H9 (cell line): ENCODE results near the gene AKNA. TPM values are rescaled to one million over a fixed set of nuclear protein-coding genes. Genes with fewer than 3 reads are reported as not detected.

Experiments used
- DNase-seq: peaks from one replicate; pipeline ENCODE4 v3.0.0-alpha.2; 2017
- H2AFZ ChIP-seq: one replicate; pipeline ENCODE4 v1.6.1; 2013; ENCODE audit warnings: mild to moderate bottlenecking, low read length, control low read depth, moderate library complexity
- H2AK5ac ChIP-seq: 2 replicates; pipeline ENCODE4 v1.6.1; 2013; ENCODE audit warnings: low read length, control low read depth, mixed read lengths; ENCODE audit not compliant: insufficient read length
- H2BK120ac ChIP-seq: one replicate; pipeline ENCODE4 v1.6.1; 2013; ENCODE audit warnings: low read depth, mild to moderate bottlenecking, low read length, control low read depth, inconsistent platforms; ENCODE audit not compliant: poor library complexity, severe bottlenecking
- H2BK12ac ChIP-seq: 2 replicates; pipeline ENCODE4 v1.6.1; 2013; ENCODE audit warnings: low read length, control low read depth, mixed read lengths, low read depth; ENCODE audit not compliant: insufficient read length
- H2BK15ac ChIP-seq: 2 replicates; pipeline ENCODE4 v1.6.1; 2013; ENCODE audit warnings: low read depth, low read length, control low read depth
- H2BK20ac ChIP-seq: one replicate; pipeline ENCODE4 v1.6.1; 2013; ENCODE audit warnings: low read depth, mild to moderate bottlenecking, low read length, control low read depth, inconsistent platforms; ENCODE audit not compliant: poor library complexity, severe bottlenecking
- H2BK5ac ChIP-seq: 2 replicates; pipeline ENCODE4 v1.6.1; 2013; ENCODE audit warnings: low read length, control low read depth, mixed read lengths; ENCODE audit not compliant: insufficient read length
- H3K14ac ChIP-seq: 2 replicates; pipeline ENCODE4 v1.6.1; 2013; ENCODE audit warnings: low read length, control low read depth; ENCODE audit not compliant: insufficient read depth
- H3K18ac ChIP-seq: 2 replicates; pipeline ENCODE4 v1.6.1; 2013; ENCODE audit warnings: low read depth, mild to moderate bottlenecking, mixed read lengths, low read length, control low read depth; ENCODE audit not compliant: insufficient read length
- H3K23ac ChIP-seq: 2 replicates; pipeline ENCODE4 v1.6.1; 2013; ENCODE audit warnings: low read length, control low read depth, mixed read lengths, low read depth; ENCODE audit not compliant: insufficient read length
- H3K23me2 ChIP-seq: 2 replicates; pipeline ENCODE4 v1.6.1; 2013; ENCODE audit warnings: low read depth, mild to moderate bottlenecking, mixed read lengths, low read length, control low read depth; ENCODE audit not compliant: insufficient read length, poor library complexity, severe bottlenecking
- H3K27ac ChIP-seq: 2 replicates; pipeline ENCODE4 v1.5.1; 2013; ENCODE audit warnings: low read length, control low read depth, mixed read lengths, low read depth; ENCODE audit not compliant: insufficient read length
- H3K27me3 ChIP-seq: 2 replicates; pipeline ENCODE4 v1.6.1; 2013; ENCODE audit warnings: low read length, control low read depth, inconsistent platforms; ENCODE audit not compliant: insufficient read depth
- H3K4ac ChIP-seq: 2 replicates; pipeline ENCODE4 v1.6.1; 2013; ENCODE audit warnings: low read depth, mild to moderate bottlenecking, control low read depth, inconsistent platforms, low read length, moderate library complexity
- H3K4me1 ChIP-seq: 2 replicates; pipeline ENCODE4 v1.6.1; 2013; ENCODE audit warnings: low read length, control low read depth, inconsistent platforms; ENCODE audit not compliant: insufficient read depth
- H3K4me2 ChIP-seq: 2 replicates; pipeline ENCODE4 v1.6.1; 2013; ENCODE audit warnings: low read length, control low read depth, mixed read lengths; ENCODE audit not compliant: insufficient read length, insufficient read depth
- H3K56ac ChIP-seq: 2 replicates; pipeline ENCODE4 v1.6.1; 2013; ENCODE audit warnings: low read depth, mild to moderate bottlenecking, mixed read lengths, low read length, control low read depth; ENCODE audit not compliant: insufficient read length
- H3K79me1 ChIP-seq: 2 replicates; pipeline ENCODE4 v1.6.1; 2013; ENCODE audit warnings: low read depth, mild to moderate bottlenecking, moderate library complexity, low read length, control low read depth, inconsistent platforms; ENCODE audit not compliant: insufficient read depth, poor library complexity, severe bottlenecking
- H3K79me2 ChIP-seq: 2 replicates; pipeline ENCODE4 v1.6.1; 2013; ENCODE audit warnings: low read length, control low read depth, inconsistent platforms; ENCODE audit not compliant: insufficient read depth
- H3K9ac ChIP-seq: 2 replicates; pipeline ENCODE4 v1.6.1; 2013; ENCODE audit warnings: low read length, control low read depth, mixed read lengths; ENCODE audit not compliant: insufficient read length; ENCODE audit errors: extremely low read depth
- H3K9me3 ChIP-seq: one replicate; pipeline ENCODE4 v1.6.1; 2013; ENCODE audit warnings: low read depth, low read length, inconsistent platforms; ENCODE audit not compliant: control insufficient read depth
- H3T11ph ChIP-seq: one replicate; pipeline ENCODE4 v1.6.1; 2013; ENCODE audit warnings: mild to moderate bottlenecking, low read length, control low read depth, inconsistent platforms
- H4K20me1 ChIP-seq: one replicate; pipeline ENCODE4 v1.6.1; 2013; ENCODE audit not compliant: control insufficient read depth, insufficient read length, insufficient read depth
- H4K5ac ChIP-seq: 2 replicates; pipeline ENCODE4 v1.6.1; 2013; ENCODE audit warnings: low read depth, mild to moderate bottlenecking, mixed read lengths, low read length, control low read depth; ENCODE audit not compliant: insufficient read length
- H4K8ac ChIP-seq: replicated peaks from 2 replicates; pipeline ENCODE4 v1.6.1; 2013; ENCODE audit warnings: low read length, control low read depth, mixed read lengths, low read depth; ENCODE audit not compliant: insufficient read length
- H4K91ac ChIP-seq: 2 replicates; pipeline ENCODE4 v1.6.1; 2013; ENCODE audit warnings: low read depth, mild to moderate bottlenecking, moderate library complexity, mixed read lengths, low read length, control low read depth; ENCODE audit not compliant: insufficient read length
- H3K27ac Mint-ChIP-seq, 3 experiments: 2 replicates in 2 of 3; 3 replicates in 1 of 3; pipeline ENCODE4 v1.8.0; 2020 to 2021; ENCODE audit warnings: mixed read lengths in 3 of 3, mild to moderate bottlenecking in 1 of 3, moderate library complexity in 1 of 3
- H3K27me3 Mint-ChIP-seq: 2 replicates; pipeline ENCODE4 v1.8.0; 2021; ENCODE audit warnings: low read depth, mild to moderate bottlenecking, moderate library complexity, mixed read lengths
- H3K36me3 Mint-ChIP-seq, 3 experiments: 2 replicates in 2 of 3; 3 replicates in 1 of 3; pipeline ENCODE4 v1.8.0; 2020 to 2021; ENCODE audit warnings: low read depth in 3 of 3, mixed read lengths in 3 of 3; ENCODE audit not compliant: insufficient read depth in 1 of 3
- H3K4me1 Mint-ChIP-seq, 2 experiments: 2 replicates each; pipeline ENCODE4 v1.8.0; 2020; ENCODE audit warnings: mixed read lengths in 2 of 2
- H3K4me3 Mint-ChIP-seq, 2 experiments: 2 replicates in 1 of 2; 3 replicates in 1 of 2; pipeline ENCODE4 v1.8.0; 2020 to 2021; ENCODE audit warnings: mild to moderate bottlenecking in 2 of 2, mixed read lengths in 2 of 2, moderate library complexity in 1 of 2
- H3K9me3 Mint-ChIP-seq, 2 experiments: 2 replicates in 1 of 2; 3 replicates in 1 of 2; pipeline ENCODE4 v1.8.0; 2020; ENCODE audit warnings: mild to moderate bottlenecking in 2 of 2, mixed read lengths in 2 of 2, moderate library complexity in 1 of 2
- WGBS: extraction: QIAGEN DNeasy Blood & Tissue Kit; methylation state at CpG from one replicate; pipeline ENCODE4 v1.1.7; 2013; ENCODE audit warnings: missing lambda C conversion rate, low lambda C conversion rate, mixed read lengths; ENCODE audit not compliant: insufficient read length; ENCODE audit errors: extremely low coverage; 5-methylcytosine and 5-hydroxymethylcytosine counted together
- total RNA-seq: library from RNA; stranded (reverse); gene quantifications from 2 replicates; pipeline ENCODE4 v1.2.1, GENCODE V29; 2021
- TF ChIP-seq, protein P1 (sequence below): fragments of 200-600 bp; sonication (generic); conservative IDR thresholded peaks from 3 replicates; pipeline ENCODE4 v1.8.0; 2021; ENCODE audit warnings: antibody characterized with exemption, mild to moderate bottlenecking

The AKNA gene
- total RNA-seq, 1 experiment from 2014 or later, result 19.7 TPM

GRCh38 chr9:114363424-114363823, 24.4 kb downstream of the AKNA start:
- no CpG with 5 or more reads among the region's 2 CpGs for WGBS
- H2BK120ac ChIP-seq, result no peak overlapping the region
- H2AFZ ChIP-seq, result no peak overlapping the region
- H2AK5ac ChIP-seq, result no peak overlapping the region
- Mint-ChIP-seq H3K36me3 (peaks cover 49 to 66% (median 61%) of the 10 kb centered on the region in 3 experiments), H3K27ac (no peak overlapping the region; a peak in 1 of 7 replicates), H3K4me3 (no peak overlapping the region), H3K9me3 (no peaks in the 10 kb centered on the region), H3K4me1 (no peaks in the 10 kb centered on the region; a peak in 1 of 4 replicates), H3K27me3 (no peaks in the 10 kb centered on the region)
- no peak overlapping the region for H4K8ac ChIP-seq
- no peak overlapping the region for H3K9ac ChIP-seq
- TF ChIP-seq, protein P1, sequence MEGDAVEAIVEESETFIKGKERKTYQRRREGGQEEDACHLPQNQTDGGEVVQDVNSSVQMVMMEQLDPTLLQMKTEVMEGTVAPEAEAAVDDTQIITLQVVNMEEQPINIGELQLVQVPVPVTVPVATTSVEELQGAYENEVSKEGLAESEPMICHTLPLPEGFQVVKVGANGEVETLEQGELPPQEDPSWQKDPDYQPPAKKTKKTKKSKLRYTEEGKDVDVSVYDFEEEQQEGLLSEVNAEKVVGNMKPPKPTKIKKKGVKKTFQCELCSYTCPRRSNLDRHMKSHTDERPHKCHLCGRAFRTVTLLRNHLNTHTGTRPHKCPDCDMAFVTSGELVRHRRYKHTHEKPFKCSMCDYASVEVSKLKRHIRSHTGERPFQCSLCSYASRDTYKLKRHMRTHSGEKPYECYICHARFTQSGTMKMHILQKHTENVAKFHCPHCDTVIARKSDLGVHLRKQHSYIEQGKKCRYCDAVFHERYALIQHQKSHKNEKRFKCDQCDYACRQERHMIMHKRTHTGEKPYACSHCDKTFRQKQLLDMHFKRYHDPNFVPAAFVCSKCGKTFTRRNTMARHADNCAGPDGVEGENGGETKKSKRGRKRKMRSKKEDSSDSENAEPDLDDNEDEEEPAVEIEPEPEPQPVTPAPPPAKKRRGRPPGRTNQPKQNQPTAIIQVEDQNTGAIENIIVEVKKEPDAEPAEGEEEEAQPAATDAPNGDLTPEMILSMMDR, result no peak
- H3K79me2 ChIP-seq, result no peaks in the 10 kb centered on the region
- H4K91ac ChIP-seq, result no peak overlapping the region
- H3K4ac ChIP-seq, result no peak overlapping the region
- H2BK12ac ChIP-seq, result no peak overlapping the region
- no peak overlapping the region for H3T11ph ChIP-seq
- H2BK5ac ChIP-seq, result no peak overlapping the region
- no peak overlapping the region for H3K14ac ChIP-seq
- H4K5ac ChIP-seq, result no peak overlapping the region
- no peak overlapping the region for H2BK20ac ChIP-seq
- no peak overlapping the region for H3K18ac ChIP-seq
- no peak overlapping the region for H3K23ac ChIP-seq
- no peaks in the 10 kb centered on the region for H3K23me2 ChIP-seq
- H3K4me2 ChIP-seq, result no peak overlapping the region
- H3K9me3 ChIP-seq, result no peaks in the 10 kb centered on the region
- no peak overlapping the region for H2BK15ac ChIP-seq
- no peaks in the 10 kb centered on the region for H3K4me1 ChIP-seq
- H3K56ac ChIP-seq, result no peak overlapping the region
- H3K79me1 ChIP-seq, result no peaks in the 10 kb centered on the region
- H3K27me3 ChIP-seq, result no peaks in the 10 kb centered on the region
- no peak overlapping the region for H3K27ac ChIP-seq
- DNase-seq, result no peak
- no peaks in the 10 kb centered on the region for H4K20me1 ChIP-seq
